ENCODE measurements around the gene SFXN1. TPM values are rescaled to one million over a fixed set of nuclear protein-coding genes. Genes with fewer than 3 reads are reported as not detected.
A peak's percentile ranks its signal among the peaks of the same experiment; 100 is the strongest.

SFXN1 gene
- total and polyA plus RNA-seq, 2 of the 4 experiments (the other 2 are of a cell fraction): 131 to 410 TPM

DNA sequence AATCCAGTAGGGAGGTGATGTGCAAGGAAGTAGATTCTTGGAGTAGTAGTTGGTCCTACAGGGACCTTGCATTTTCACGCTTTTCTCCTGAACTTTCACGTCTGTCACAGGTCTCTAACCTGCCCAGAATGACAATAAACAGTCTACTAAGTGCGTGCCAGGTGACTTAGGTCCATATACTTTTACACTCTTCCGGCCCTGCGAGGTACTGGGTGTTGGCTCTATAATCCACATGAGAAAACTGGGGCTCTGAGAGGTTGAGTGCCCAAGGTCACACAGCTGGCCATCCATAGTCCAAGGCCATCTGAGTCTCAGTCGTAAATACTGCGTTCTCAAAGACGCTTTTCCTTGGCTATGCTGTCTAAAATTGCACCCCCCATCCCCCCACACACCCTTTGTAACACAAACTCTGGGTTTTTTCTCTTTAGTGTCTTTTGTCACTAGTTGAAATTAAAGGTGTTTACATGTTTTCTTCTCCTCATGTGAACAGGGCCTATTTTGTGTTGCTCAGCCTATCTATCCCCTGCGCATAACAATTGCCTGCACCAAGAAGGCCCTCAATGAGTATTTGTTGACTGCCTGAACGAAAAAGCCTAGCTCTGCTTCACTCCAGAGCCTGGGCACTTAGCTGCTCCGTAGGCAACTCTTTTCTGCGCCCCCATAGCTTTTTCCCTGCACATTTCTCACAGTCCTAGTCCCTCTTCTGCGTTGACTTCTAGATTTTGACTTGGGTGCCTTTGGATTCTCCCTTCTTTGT is 943 bp downstream of the SFXN1 start:
- Histone ChIP-seq H3K23ac (ENCODE audit: low read depth, low read length) (peak overlapping the region; percentile 99), H3K79me1 (ENCODE audit: low read depth in 1 of 2, low read length in 2 of 2) (peaks cover 11 to 36% of the 10 kb centered on the region in 2 experiments), H3K27me3 (ENCODE audit: control insufficient read depth, insufficient read depth, low read length) (peaks cover 2% of the 10 kb centered on the region), H3K4me2 (ENCODE audit: low read depth, low read length) (peak overlapping the region; percentile 90), H3K4me1 (ENCODE audit: control insufficient read depth, insufficient read depth, low read length) (peaks cover 5% of the 10 kb centered on the region), H2AK5ac (ENCODE audit: low read depth, low read length) (peak overlapping the region; percentile 96), H3K4me3 (ENCODE audit: insufficient read depth, low read depth, low read length) (peak overlapping the region; percentile 93), H2BK20ac (ENCODE audit: low read depth, low read length) (no peak overlapping the region; the same call in 1 of the 2 replicates), H3K36me3 (ENCODE audit: control insufficient read depth, insufficient read depth, low read length) (peaks cover 14% of the 10 kb centered on the region), H2AFZ (replicated peaks; ENCODE audit: low read length, poor library complexity) (peak overlapping the region; percentile 91), H3K9me1 (ENCODE audit: insufficient read depth, low read length) (peaks cover 11% of the 10 kb centered on the region; the same call in 1 of the 2 replicates), H4K8ac (ENCODE audit: low read depth in 2 of 2, low read length in 2 of 2) (peak overlapping the region; percentile 90 to 98), H3K18ac (ENCODE audit: low read depth, low read length) (peak overlapping the region; percentile 80), H3K9me3 (ENCODE audit: control insufficient read depth, insufficient read depth, low read length) (no peaks in the 10 kb centered on the region), H2AK9ac (replicated peaks; ENCODE audit: low read depth, low read length, poor library complexity) (peak overlapping the region; percentile 97), H3K4ac (ENCODE audit: low read depth, low read length) (peak overlapping the region; percentile 98), H4K5ac (ENCODE audit: low read depth, low read length) (peak overlapping the region; percentile 96), H3K56ac (ENCODE audit: extremely low read depth, insufficient read depth, low read length) (peak overlapping the region; percentile 90), H3K9ac (ENCODE audit: low read depth, low read length) (peak overlapping the region; percentile 92), H2BK120ac (ENCODE audit: low read depth, low read length) (peak overlapping the region; percentile 82), H3K27ac (ENCODE audit: insufficient read depth, low read length) (peak overlapping the region; percentile 79), H2BK15ac (ENCODE audit: low read depth, low read length) (no peak overlapping the region; the same call in 1 of the 3 replicates), H4K20me1 (ENCODE audit: insufficient read depth, low read length) (peaks cover 27% of the 10 kb centered on the region), H2BK5ac (ENCODE audit: low read depth, low read length, poor library complexity, severe bottlenecking) (peak overlapping the region; percentile 75), H3K14ac (replicated peaks; ENCODE audit: low read depth, low read length) (peak overlapping the region; percentile 100), H4K91ac (ENCODE audit: insufficient read depth, low read depth, low read length) (peak overlapping the region; percentile 97)
- POLR2A ChIA-PET (ENCODE audit: unreplicated experiment): no interaction called here
- in situ Hi-C loops (cut with MboI; ENCODE audit: low sequenced_read_pairs) (no loop called here), intact Hi-C loops (cut with micrococcal nuclease) (no loop called here), dilution Hi-C loops (cut with HindIII; ENCODE audit: low sequenced_read_pairs, unreplicated experiment) (no loop called here)
- BruUV-seq (replicated peaks): no TSS peak
- ATAC-seq (ENCODE audit: low read depth) (peak; percentile 7; the same call in 1 of the 2 replicates), DNase-seq (no peak)
- CTCF ChIA-PET: no interaction called here
- WGBS, 2 experiments (ENCODE audit: extremely low coverage in 2 of 2, insufficient read length in 1 of 2): 69% methylated on average over 3 of the region's 13 CpGs; no CpG with 5 or more reads in 1 of the 2 experiments
- TF ChIP-seq, protein P1, sequence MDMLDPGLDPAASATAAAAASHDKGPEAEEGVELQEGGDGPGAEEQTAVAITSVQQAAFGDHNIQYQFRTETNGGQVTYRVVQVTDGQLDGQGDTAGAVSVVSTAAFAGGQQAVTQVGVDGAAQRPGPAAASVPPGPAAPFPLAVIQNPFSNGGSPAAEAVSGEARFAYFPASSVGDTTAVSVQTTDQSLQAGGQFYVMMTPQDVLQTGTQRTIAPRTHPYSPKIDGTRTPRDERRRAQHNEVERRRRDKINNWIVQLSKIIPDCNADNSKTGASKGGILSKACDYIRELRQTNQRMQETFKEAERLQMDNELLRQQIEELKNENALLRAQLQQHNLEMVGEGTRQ (IDR thresholded peaks at IDR 0.05; ENCODE audit: low read depth, low read length): no peak
- TF ChIP-seq NFE2L2 (IDR thresholded peaks at IDR 0.05; ENCODE audit: low read depth, low read length) (no peak), RCOR1 (IDR thresholded peaks at IDR 0.05; ENCODE audit: insufficient replicate concordance, low read length) (no peak)
